T-helper 2 cell treated with Interferon-gamma antibody and Interleukin-4, amounts not matched to agents 100 ng/mL and 5 ng/mL, for 36 hours (primary cell): ENCODE measurements around the gene SMC1B. TPM values are rescaled to one million over a fixed set of nuclear protein-coding genes. Genes with fewer than 3 reads are reported as not detected.

Experiments used
- intact Hi-C: fragments of 100-400 bp; cut with micrococcal nuclease; formaldehyde crosslinking; loops from one replicate; pipeline ENCODE4 v1.15.1; 2023
- total RNA-seq: library from RNA; stranded (reverse); gene quantifications from 2 replicates; pipeline ENCODE4 v1.2.3, GENCODE V29; 2022

SMC1B gene
- total RNA-seq, 1 donor from 2014 or later = 0.68 TPM

DNA sequence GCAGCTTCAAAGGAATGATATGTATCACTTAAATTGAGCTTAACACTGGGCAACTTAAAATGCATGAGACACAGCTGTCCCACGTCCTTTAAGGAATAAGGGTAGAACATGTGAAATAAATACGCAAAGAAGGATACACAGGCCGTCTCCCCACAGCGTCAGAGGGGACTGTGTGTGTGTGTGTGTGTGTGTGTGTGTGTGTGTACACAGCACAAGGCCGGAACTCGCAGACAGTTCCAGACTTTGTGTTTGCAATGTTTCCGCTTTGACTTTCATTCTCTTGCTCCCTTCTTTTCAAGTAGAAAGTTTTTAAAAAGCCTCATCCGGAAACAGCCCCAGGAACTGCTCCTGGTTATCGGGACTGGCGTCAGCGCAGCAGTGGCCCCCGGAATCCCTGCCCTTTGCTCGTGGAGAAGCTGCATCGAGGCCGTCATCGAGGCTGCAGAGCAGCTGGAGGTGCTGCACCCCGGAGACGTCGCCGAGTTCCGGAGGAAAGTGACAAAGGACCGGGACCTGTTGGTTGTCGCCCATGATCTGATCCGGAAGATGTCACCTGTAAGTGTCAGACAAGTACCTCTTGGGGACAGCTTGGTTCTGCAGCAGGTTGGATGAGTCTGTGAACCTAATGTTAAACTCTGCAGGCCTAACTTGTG, 90.4 kb downstream of the SMC1B start:
- intact Hi-C loops = no loop called here

DNA sequence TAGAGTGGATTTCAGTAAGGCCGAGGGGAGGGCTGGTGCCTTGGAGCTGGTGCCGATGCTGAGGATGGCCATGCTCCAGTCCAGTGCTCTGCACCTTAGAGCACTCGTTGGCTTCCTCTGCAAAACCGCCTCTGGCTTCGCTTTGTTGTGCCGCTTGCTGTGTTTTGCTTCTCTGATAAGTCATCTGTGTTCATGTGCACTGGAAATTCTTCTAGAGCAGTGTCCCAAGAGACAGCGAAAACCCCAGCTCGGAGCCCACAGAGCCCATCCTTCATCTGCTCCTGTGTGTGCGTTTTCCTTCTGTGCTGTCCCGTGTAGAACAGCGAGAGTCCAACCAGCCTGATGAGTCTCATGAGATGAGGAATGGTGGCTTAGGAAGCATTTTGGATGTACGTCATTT, 91.6 kb downstream of the SMC1B start:
- intact Hi-C loops = no loop called here

DNA sequence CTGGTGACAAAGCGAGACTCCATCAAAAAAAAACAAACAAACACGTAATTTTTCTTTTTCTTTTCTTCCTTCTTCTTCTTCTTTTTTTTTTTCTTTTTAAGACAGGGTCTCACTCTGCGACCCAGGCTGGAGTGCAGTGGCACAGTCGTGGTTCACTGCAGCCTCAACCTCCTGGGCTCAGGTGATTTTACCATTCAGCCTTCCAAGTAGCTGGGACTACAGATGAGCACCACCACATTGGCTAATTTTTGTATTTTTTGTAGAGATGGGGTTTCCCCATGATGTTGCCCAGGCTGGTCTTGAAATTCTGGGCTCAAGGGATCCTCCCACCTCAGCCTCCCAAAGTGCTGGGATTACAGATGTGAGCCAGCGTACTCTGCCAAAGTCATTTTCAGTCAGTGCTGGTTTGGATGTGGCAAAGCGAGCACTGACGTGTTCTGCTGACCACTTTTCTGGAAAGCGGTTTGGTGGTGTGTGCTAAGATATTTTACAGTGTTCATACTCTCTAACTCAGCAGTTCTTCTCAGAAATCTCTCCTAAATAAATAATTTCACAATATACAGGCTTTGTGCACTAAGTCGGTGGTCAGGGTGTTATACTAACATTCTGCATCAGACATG, 92.9 kb downstream of the SMC1B start:
- intact Hi-C loops = no loop called here

GRCh38 chr22:45319324-45319685, 94.1 kb downstream of the SMC1B start:
- intact Hi-C loops = loop anchor here (2.0 to 10.0 kb wide), 3 partner anchors 21 to 975 kb away; partner anchors contain the start of genes GTSE1 and NUP50

- intact Hi-C loops = loop anchor here (1.0 to 10.0 kb wide), 5 partner anchors 8 to 976 kb away; partner anchors contain the start of genes GTSE1, NUP50, RIBC2 and SMC1B
Observed at GRCh38 chr22:45318558-45319323, 94.7 kb downstream of the SMC1B start.

GRCh38 chr22:45318168-45318557, 95.2 kb downstream of the SMC1B start:
- intact Hi-C loops = loop anchor here (1.0 to 10.0 kb wide), 5 partner anchors 8 to 977 kb away; partner anchors contain the start of genes GTSE1, NUP50, RIBC2 and SMC1B

DNA sequence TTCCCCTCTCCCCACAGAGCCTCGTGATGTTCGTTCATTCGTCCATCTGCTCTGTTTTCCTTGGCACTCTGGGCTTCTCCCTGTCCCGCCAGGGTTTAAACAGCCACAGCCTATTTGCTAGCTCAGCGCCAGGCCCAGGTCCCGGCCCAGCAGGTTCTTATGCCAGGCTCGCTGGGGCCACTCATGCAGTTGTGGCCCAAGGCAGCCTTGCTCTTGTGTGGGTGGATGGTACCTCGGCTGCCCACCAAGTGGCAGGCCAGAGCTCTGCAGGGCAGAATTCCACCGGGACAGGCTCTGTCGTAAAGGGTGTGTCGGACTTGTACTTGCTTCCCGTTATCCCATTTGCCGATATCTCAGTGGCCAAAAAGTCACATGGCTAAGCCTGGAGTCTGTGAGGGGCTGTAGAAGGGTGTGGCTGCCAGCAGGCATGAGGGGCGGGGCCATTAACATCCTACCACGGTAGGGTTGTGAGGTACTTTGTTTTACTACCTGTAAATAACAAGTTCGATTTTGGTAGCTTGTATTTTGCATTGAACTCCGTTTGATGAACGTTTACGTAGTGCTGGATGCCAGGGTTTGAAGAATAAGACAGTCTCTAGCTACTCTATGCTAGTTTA, 95.7 kb downstream of the SMC1B start:
- intact Hi-C loops = loop anchor here (1.0 to 10.0 kb wide), 5 partner anchors 7 to 977 kb away; partner anchors contain the start of genes GTSE1, NUP50, RIBC2 and SMC1B

- intact Hi-C loops = loop anchor here (10.0 kb wide), 2 partner anchors 152 to 978 kb away; partner anchors contain the start of genes GTSE1 and NUP50
Observed at GRCh38 chr22:45316796-45317526, 96.4 kb downstream of the SMC1B start.

DNA sequence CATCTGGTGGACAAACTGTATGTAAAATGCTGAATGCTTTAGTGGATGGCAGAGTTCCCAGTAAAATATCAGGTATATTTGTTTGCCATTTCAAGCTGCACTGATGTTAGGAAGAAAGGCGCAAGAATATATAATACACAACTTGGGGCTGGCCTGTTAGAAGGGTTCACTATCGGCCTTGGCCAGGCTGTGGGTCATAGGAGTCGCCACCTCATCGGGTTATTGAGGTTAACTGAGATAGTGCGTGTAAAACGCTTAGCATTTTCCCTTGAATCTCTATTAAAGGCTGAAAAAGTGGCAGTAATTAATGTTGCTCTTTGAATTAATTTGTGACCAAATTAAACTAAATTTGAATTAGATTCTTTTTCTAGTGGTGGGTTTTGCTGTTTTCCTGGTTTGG, 98.6 kb downstream of the SMC1B start:
- intact Hi-C loops = loop anchor here (10.0 kb wide), 2 partner anchors 150 to 980 kb away; partner anchors contain the start of genes GTSE1 and NUP50

DNA sequence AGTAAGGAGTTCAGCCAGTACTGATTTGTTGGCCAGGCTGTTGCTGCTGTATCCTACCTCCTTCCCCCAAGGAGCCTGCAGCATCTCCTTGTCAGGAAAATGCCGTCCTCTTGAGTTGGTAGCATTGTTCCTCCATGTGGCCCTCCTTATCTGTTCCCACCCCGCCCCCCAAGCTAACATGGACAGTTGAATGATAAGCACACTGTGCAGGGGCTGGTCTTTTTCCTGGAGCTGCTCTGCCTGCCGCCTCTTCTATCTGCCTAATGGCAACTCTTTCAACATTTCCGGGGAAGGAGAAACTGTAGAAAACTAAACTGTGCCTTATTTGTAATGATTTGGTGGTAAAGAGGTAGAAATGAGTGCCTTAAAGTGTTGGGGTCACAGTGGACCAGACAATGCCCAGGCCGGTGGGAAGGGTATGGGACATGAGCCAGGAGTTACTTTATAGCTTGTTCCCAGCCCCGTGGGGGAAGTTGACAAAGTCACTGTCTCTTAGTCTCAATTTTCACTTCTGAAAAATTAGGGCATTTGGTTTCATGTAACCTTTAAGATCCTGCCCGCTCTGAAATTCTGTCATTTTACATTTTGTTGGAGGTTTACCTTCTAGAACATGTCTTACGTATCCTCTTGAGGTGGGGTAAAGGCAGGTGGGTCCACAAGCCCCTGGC, 99.2 kb downstream of the SMC1B start:
- intact Hi-C loops = loop anchor here (10.0 kb wide), 2 partner anchors 149 to 981 kb away; partner anchors contain the start of genes GTSE1 and NUP50

DNA sequence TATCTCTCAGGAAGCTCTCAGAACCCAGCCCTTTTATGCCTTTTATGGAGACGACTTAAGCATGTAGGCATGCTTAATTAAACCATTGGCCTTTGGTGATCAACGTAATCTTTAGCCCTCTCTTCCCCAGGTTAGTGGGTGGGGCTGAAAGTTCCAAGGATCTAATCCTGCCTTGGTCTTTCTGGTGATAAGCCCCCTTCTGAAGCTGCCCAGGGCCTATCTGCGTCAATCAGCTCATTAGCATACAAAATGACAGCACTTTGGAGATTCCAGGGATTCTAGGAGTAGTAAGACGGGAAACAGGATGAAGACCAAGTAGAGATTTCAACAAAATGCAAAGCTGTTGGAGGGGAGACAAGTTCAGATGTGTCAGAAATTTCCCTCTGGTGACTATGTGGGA, 100.5 kb downstream of the SMC1B start:
- intact Hi-C loops = loop anchor here (10.0 kb wide), 2 partner anchors 148 to 982 kb away; partner anchors contain the start of genes GTSE1 and NUP50

GRCh38 chr22:45312415-45312814, 101.0 kb downstream of the SMC1B start:
- intact Hi-C loops = loop anchor here (10.0 kb wide), 2 partner anchors 148 to 982 kb away; partner anchors contain the start of genes GTSE1 and NUP50

DNA sequence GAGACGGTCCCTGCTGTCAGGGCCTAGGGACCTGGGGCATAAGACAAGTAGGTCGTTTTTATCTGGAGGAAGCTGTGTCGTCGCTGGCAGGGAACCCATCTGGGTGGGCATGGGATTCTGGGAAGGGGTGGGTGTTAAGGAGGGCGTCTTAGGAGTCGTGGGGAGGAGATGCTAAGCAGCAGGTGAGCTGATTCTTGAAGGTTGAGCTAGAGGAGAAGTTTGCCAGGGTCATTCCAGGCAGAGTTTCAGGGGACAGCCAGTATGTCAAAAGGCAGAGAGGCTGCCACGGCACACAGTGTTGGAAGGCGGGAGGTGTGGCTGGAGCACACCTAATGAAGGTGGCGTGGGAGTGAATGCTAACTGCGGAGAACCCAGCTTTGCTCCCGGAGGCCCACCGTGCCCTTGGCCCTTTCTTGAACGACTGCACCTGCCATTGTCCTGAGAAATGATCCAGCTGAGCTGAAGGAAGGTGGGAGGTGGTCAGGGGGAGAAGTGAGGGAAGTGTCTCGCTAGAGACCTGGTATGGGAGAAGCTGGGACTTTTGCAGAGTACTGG, 102.3 kb downstream of the SMC1B start:
- intact Hi-C loops = loop anchor here (1.0 to 10.0 kb wide), 3 partner anchors 7 to 984 kb away; partner anchors contain the start of genes GTSE1 and NUP50

DNA sequence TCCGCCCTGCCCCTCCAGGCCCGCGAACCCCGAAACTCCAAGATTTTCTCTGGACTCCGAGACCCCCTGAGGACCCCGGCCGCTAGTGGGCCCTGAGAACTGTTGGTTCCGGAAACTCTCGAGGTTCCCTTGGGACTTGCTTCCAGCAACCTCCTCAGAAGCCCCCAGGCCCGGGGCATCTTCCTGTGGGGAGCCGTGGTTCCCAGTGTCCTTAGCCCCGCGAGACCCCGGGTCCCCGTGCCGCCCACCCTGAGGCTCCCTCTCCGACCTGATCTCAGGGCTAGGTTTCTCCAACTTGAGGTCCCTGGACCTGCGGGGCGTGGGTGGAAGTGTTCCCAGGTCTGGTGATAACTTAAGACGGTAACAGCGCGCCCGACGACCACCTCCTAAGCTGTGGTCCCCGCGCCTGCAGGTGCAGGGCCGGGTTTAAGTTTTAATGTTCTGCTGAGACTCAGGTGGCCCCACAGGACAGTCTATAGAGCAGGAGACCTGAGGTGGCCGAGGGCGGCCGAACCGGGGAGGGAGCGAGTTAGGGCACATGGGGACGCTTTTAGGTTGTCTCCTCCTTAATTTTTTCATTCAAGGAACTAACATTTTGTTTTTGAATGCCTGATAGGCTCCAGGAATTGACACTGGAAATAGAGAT, 102.9 kb downstream of the SMC1B start:
- intact Hi-C loops = loop anchor here (1.0 to 10.0 kb wide), 3 partner anchors 8 to 984 kb away; partner anchors contain the start of genes GTSE1 and NUP50

- intact Hi-C loops = loop anchor here (1.0 to 10.0 kb wide), 5 partner anchors 9 to 985 kb away; partner anchors contain the start of genes GTSE1, KIAA0930 and NUP50
Observed at GRCh38 chr22:45309422-45310227, 103.8 kb downstream of the SMC1B start, which contains the start of gene FAM118A. FAM118A (plus strand) TSS chr22:45309934; CDS start chr22:45322380, 12,446 bp downstream.

DNA sequence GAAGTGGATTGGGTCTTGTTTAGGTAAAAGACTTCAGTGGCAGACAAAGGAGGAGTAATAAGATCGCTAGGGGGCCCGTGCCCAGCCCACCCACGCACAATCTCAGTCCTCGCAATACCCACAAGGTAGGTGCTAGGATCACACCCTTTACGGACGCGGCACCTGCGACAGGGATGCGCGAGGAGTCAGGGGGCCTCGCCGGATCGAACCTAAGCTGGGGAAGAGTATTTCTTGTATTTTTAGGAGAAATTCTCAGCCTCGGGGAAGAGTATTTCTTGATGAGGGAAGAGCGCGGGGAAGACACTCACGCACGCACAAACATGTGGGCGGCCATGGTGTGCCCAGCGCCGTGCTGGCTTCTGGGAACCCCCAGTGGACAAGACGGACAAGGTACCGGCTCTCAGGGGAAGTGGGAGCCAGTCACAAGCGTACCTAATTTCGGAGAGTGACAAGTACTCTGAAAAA, 104.4 kb downstream of the SMC1B start:
- intact Hi-C loops = loop anchor here (2.0 to 5.0 kb wide), 2 partner anchors 37 to 68 kb away; partner anchors contain the start of gene KIAA0930

- intact Hi-C loops = loop anchor here (2.0 to 5.0 kb wide), 2 partner anchors 36 to 68 kb away; partner anchors contain the start of gene KIAA0930
Observed at GRCh38 chr22:45308391-45308956, 104.9 kb downstream of the SMC1B start.
